ENCODE measurements around the gene BMS1. TPM values are rescaled to one million over a fixed set of nuclear protein-coding genes. Genes with fewer than 3 reads are reported as not detected.

The BMS1 gene
- total RNA-seq, 1 experiment from 2014 or later: 40.0 TPM

GRCh38 chr10:42867571-42867970 lies 85.0 kb downstream of the BMS1 start:
- no peak overlapping the region for H3K27ac ChIP-seq (ENCODE audit: low read depth, low read length)
- no peak for ATAC-seq
- CTCF ChIA-PET: interaction anchor here (0.6 to 1.4 kb wide), 3 partner anchors 208 to 212 kb away, joined by 3 to 8 read pairs (median 3); no protein-coding TSS in a partner anchor
- no peak overlapping the region for H3K4me3 ChIP-seq (replicated peaks in 1 of 2; ENCODE audit: low read depth in 1 of 2, low read length in 2 of 2)
- no peaks in the 10 kb centered on the region for H3K36me3 ChIP-seq (ENCODE audit: control insufficient read depth in 1 of 2, insufficient read depth in 2 of 2, low read length in 2 of 2)
- no peaks in the 10 kb centered on the region for H3K27me3 ChIP-seq (ENCODE audit: insufficient read depth, low read length)
- no peaks in the 10 kb centered on the region for H3K79me2 ChIP-seq (ENCODE audit: insufficient read depth, low read length)
- no peak overlapping the region for H2AFZ ChIP-seq (ENCODE audit: low read depth, low read length, poor library complexity, severe bottlenecking)
- no peaks in the 10 kb centered on the region for H4K20me1 ChIP-seq (ENCODE audit: insufficient read depth)
- no peak overlapping the region for H3K9ac ChIP-seq (ENCODE audit: low read length)
- BruUV-seq (replicated peaks): no TSS peak
- POLR2A ChIA-PET: no interaction called here
- RAD21 ChIA-PET (ENCODE audit: low non-redundant PET in 1 of 2, low total read pairs in 2 of 2, uncharacterized antibody in 2 of 2, unreplicated experiment in 2 of 2): interaction anchor here in 1 of 2 experiments (1.3 to 1.5 kb wide), 2 partner anchors 208 to 211 kb away, joined by 3 read pairs; no protein-coding TSS in a partner anchor
- TF ChIP-seq ZNF274 (IDR thresholded peaks at IDR 0.05; ENCODE audit: low read depth, low read length): no peak
- TF ChIP-seq TCF7L2 (IDR thresholded peaks at IDR 0.05; ENCODE audit: borderline replicate concordance, extremely low read depth, insufficient read depth, insufficient read length): no peak
- no peak for TF ChIP-seq MAX (IDR thresholded peaks at IDR 0.05)
- TF ChIP-seq ELF1 (IDR thresholded peaks at IDR 0.05; ENCODE audit: borderline replicate concordance, low read depth): no peak
- TF ChIP-seq EZH2phosphoT487 (IDR thresholded peaks at IDR 0.05; ENCODE audit: borderline replicate concordance): no peak
- TF ChIP-seq CTCF (IDR thresholded peaks at IDR 0.05 in 2 of 3, conservative IDR thresholded peaks at IDR 0.05 in 1 of 3; ENCODE audit: borderline replicate concordance in 1 of 3, insufficient read depth in 1 of 3, low read depth in 2 of 3, low read length in 2 of 3): no peak
- no peak for TF ChIP-seq ZFX (IDR thresholded peaks at IDR 0.05)
- no peak for TF ChIP-seq ATF3 (IDR thresholded peaks at IDR 0.05)
- no peak for TF ChIP-seq REST (IDR thresholded peaks at IDR 0.05; ENCODE audit: low read depth)
- H3K4me1 ChIP-seq (ENCODE audit: control insufficient read depth in 1 of 2, insufficient read depth in 2 of 2, low read length in 2 of 2): peaks cover 0 to 12% of the 10 kb centered on the region in 2 experiments; a peak in 3 of 4 replicates
- H3K9me2 ChIP-seq (ENCODE audit: insufficient read depth): no peaks in the 10 kb centered on the region
- intact Hi-C loops (cut with micrococcal nuclease): loop anchor here (10.0 kb wide), 1 partner anchor 337 kb away; no protein-coding TSS in a partner anchor
- no peak for DNase-seq (ENCODE audit: low read depth, low spot score)
- no peaks in the 10 kb centered on the region for H3K9me3 ChIP-seq (ENCODE audit: control insufficient read depth in 1 of 2, insufficient read depth in 1 of 2, low read depth in 1 of 2, low read length in 2 of 2)
- no peak overlapping the region for H3K4me2 ChIP-seq (ENCODE audit: low read length)
